Bronchial epithelial cell (primary cell): Measurements from ENCODE around the gene IQCH. TPM values are rescaled to one million over a fixed set of nuclear protein-coding genes. Genes with fewer than 3 reads are reported as not detected.

Experiments
- DNase-seq: peaks from one replicate; pipeline ENCODE4 v3.0.0-alpha.2; 2010; ENCODE audit warnings: low read depth
- FAIRE-seq: peaks from 2 replicates; lab custom pipeline; 2011; peaks lifted over from hg19 to GRCh38; lab: Jason Lieb, UNC
- H3K27me3 ChIP-seq: 2 replicates; pipeline ENCODE4 v1.5.1; 2011; ENCODE audit warnings: low read length; ENCODE audit not compliant: control insufficient read depth, insufficient read depth
- H3K36me3 ChIP-seq: 2 replicates; pipeline ENCODE4 v1.5.1; 2011; ENCODE audit warnings: low read length; ENCODE audit not compliant: control insufficient read depth, insufficient read depth
- H3K4me3 ChIP-seq: 2 replicates; pipeline ENCODE4 v1.5.1; 2011; ENCODE audit warnings: mild to moderate bottlenecking, low read depth, low read length, control low read depth
- total RNA-seq: library from RNA; depleted of rRNA; stranded (reverse); fragments of >200 nt; gene quantifications from 2 replicates; pipeline ENCODE4 v1.2.1, GENCODE V29; 2014
- TF ChIP-seq, protein P1 (sequence below): IDR thresholded peaks from 2 replicates; pipeline ENCODE4 v1.5.1; 2011; ENCODE audit warnings: mild to moderate bottlenecking, moderate library complexity, low read length, control low read depth, inconsistent platforms; ENCODE audit not compliant: insufficient read depth, severe bottlenecking

IQCH gene
- total RNA-seq, 1 donor from 2014 or later, result 1.1 TPM

DNA sequence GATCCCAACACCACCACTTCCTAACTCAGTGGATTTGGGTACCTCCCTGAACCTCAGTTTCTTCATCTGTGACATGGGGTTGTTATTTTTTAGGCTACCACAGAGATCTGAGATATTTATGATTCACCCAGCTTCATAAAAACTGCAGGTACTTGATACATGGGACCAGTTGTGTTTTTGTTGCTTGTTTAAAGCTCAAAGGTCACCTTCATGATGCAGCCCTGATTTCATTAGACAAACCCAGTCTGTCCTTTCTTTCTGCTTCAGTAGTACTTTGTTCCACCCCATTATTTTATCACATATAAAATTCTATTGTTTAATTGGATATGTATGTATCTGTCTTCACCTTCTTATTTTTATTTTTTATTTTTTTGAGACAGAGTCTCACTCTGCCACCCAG, 208.9 kb downstream of the IQCH start:
- TF ChIP-seq, protein P1, sequence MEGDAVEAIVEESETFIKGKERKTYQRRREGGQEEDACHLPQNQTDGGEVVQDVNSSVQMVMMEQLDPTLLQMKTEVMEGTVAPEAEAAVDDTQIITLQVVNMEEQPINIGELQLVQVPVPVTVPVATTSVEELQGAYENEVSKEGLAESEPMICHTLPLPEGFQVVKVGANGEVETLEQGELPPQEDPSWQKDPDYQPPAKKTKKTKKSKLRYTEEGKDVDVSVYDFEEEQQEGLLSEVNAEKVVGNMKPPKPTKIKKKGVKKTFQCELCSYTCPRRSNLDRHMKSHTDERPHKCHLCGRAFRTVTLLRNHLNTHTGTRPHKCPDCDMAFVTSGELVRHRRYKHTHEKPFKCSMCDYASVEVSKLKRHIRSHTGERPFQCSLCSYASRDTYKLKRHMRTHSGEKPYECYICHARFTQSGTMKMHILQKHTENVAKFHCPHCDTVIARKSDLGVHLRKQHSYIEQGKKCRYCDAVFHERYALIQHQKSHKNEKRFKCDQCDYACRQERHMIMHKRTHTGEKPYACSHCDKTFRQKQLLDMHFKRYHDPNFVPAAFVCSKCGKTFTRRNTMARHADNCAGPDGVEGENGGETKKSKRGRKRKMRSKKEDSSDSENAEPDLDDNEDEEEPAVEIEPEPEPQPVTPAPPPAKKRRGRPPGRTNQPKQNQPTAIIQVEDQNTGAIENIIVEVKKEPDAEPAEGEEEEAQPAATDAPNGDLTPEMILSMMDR, result no peak
- FAIRE-seq (no peak), DNase-seq (no peak)
- no peak overlapping the region for H3K4me3 ChIP-seq
- H3K36me3 ChIP-seq, result no peaks in the 10 kb centered on the region
- no peaks in the 10 kb centered on the region for H3K27me3 ChIP-seq

DNA sequence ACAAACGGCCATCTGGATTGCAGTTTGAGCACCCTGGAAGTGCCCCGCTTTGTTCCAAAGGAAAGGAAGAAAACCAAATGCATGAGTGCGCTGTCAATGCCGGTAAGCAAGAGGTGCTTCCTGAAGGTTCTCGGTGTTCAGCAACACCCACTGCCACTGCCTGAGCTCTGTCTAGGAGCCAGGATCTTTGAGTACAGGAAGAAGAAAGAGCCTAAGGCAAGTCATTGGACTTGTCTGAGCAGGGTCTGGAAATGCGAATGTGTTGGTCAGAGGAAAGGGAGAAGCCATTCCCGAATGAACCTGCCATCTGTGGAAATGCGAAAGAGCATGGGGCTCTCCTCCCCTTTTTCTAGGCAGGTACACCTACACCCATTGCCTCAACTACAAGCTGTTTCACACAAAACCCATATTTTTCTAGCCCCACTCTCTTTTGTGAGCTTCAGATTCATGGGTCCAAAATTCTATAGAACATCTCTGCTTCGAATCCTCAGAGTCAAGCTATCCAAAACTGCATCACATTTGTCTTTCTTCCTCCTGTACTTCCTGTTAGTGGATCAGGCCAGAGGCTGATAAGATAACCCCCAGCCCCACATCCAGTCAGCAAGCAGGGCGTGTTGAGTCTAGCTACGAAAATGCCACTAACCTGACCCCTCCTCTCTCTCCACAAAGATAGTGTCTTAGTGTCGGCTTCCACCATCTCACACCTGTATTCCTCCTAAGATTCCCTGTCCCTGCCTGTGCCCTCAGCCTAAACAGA, 210.8 kb downstream of the IQCH start:
- Histone ChIP-seq H3K36me3 (no peaks in the 10 kb centered on the region), H3K27me3 (no peaks in the 10 kb centered on the region), H3K4me3 (no peak overlapping the region)
- TF ChIP-seq, protein P1, result no peak
- FAIRE-seq (no peak), DNase-seq (peak; percentile 72)

DNA sequence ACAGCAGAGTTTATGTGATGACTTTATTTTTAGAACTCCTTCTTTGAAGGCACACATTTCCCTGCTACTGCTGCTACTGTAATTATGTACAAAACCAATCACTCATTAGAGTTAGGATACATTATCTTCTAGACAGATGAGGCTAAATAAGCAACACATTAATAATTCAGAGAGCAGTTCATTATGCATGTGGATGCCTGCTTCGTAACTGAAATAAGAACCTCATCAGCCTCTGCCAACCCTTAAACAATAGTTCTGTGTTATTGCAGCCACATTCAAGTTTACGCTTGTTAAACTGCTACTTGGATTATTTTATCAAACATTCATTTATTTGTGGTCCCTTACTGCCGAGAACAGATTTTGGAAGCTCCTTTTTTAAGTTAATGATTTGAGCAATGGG, 213.8 kb downstream of the IQCH start:
- DNase-seq, result no peak
- no peaks in the 10 kb centered on the region for H3K27me3 ChIP-seq
- H3K4me3 ChIP-seq, result no peak overlapping the region
- no peaks in the 10 kb centered on the region for H3K36me3 ChIP-seq
- TF ChIP-seq, protein P1, result no peak
- no peak for FAIRE-seq

DNA sequence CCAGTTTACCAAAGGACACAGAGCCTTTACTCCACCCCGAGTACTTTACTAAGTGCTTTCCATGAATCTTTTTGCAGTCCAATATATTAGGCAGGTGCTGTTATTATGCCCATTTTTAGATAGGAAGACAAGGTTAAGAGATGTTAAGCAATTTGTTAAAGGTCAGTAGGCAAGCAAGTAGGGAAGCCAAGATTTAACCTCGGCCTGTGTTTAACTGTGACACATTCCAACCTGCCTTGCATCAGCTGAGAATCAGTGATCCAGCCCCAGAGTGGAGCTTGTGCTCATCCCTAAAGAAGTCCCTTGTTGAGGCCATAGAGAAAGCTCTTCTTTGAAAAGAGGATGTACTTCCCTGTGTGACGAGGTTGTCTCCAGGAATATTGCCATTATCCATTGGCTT, 215.1 kb downstream of the IQCH start:
- DNase-seq (no peak), FAIRE-seq (peak; percentile 62)
- H3K4me3 ChIP-seq, result no peak overlapping the region
- TF ChIP-seq, protein P1, result no peak
- no peaks in the 10 kb centered on the region for H3K27me3 ChIP-seq
- no peaks in the 10 kb centered on the region for H3K36me3 ChIP-seq

DNA sequence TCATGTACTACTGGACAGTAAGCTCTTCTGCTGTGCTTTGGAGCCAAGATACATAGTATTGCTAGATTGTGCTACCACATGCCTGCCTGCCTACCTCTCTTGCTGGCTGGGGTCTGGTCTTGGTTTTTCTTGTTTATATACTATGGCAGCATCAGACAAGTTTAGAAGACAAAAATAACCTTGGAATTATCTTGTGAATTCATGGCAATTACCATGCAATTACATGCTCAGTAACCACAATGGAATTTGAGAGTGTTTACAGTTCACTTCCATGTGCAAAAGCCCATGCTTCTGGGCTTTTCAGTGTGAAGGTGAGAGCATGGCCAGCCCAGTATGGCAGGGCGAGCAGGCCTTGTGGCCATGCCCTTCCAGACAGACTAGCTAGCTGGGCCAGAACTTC, 218.4 kb downstream of the IQCH start:
- no peak overlapping the region for H3K4me3 ChIP-seq
- no peaks in the 10 kb centered on the region for H3K27me3 ChIP-seq
- TF ChIP-seq, protein P1, result no peak
- H3K36me3 ChIP-seq, result no peaks in the 10 kb centered on the region
- no peak for FAIRE-seq
- DNase-seq, result peak; percentile 50
